Peyer's patch (tissue), 4 donors: ENCODE measurements around the gene SGMS1. TPM values are rescaled to one million over a fixed set of nuclear protein-coding genes. Genes with fewer than 3 reads are reported as not detected.
A peak's percentile ranks its signal among the peaks of the same experiment; 100 is the strongest.
"Not testable (repeated sequence)": the region's sequence is repeated elsewhere in the genome, so short reads cannot be mapped to it uniquely, and the experiment has no call there.

ENCODE experiments used
- DNase-seq, 3 donors: peaks; one replicate each; pipeline ENCODE4 v3.0.0-alpha.2; 2017 to 2019
- H3K27ac ChIP-seq, 4 donors: fragments of 200-600 bp; sonication (generic); one replicate each; pipeline ENCODE4 v1.5.1; 2016 to 2019
- H3K27me3 ChIP-seq, 2 donors: fragments of 200-600 bp; sonication (generic); one replicate each; pipeline ENCODE4 v1.5.1; 2019
- H3K36me3 ChIP-seq, 3 donors: fragments of 200-600 bp; sonication (generic); one replicate each; pipeline ENCODE4 v1.5.1; 2016 to 2019
- H3K4me1 ChIP-seq, 4 donors: fragments of 200-600 bp; sonication (generic); one replicate each; pipeline ENCODE4 v1.5.1; 2016 to 2019
- H3K4me3 ChIP-seq, 4 donors: fragments of 200-600 bp; sonication (generic); 1 replicate in 3 of 4; 2 replicates in 1 of 4; pipeline ENCODE4 v1.5.1; 2016 to 2019; ENCODE audit warnings: mild to moderate bottlenecking in 1 of 4
- H3K9me3 ChIP-seq, 4 donors: fragments of 200-600 bp; sonication (generic); one replicate each; pipeline ENCODE4 v1.5.1; 2016 to 2019; ENCODE audit warnings: mild to moderate bottlenecking in 1 of 4
- POLR2A ChIP-seq, 2 donors: fragments of 450-650 bp; IDR thresholded peaks; one replicate each; pipeline ENCODE4 v1.5.1; 2017; ENCODE audit warnings: antibody characterized with exemption in 2 of 2, mild to moderate bottlenecking in 2 of 2, moderate library complexity in 2 of 2
- total RNA-seq, 4 donors: library from RNA; depleted of rRNA; stranded (reverse); fragments of >200 nt; gene quantifications; one replicate each; pipeline ENCODE4 v1.1.0, GENCODE V29; 2016
- TF ChIP-seq, protein P1 (sequence below), 6 experiments: fragments of 450-650 bp in 4 of 6; fragments of 200-600 bp in 2 of 6; sonication (generic) in 1 of 6; IDR thresholded peaks; one replicate each; pipeline ENCODE4 v1.5.1; 2017 to 2019; ENCODE audit warnings: antibody characterized with exemption in 6 of 6, mild to moderate bottlenecking in 3 of 6, moderate library complexity in 1 of 6

Gene SGMS1
- total RNA-seq, 4 donors from 2014 or later, result 73.4 to 117 (median 88.4) TPM

DNA sequence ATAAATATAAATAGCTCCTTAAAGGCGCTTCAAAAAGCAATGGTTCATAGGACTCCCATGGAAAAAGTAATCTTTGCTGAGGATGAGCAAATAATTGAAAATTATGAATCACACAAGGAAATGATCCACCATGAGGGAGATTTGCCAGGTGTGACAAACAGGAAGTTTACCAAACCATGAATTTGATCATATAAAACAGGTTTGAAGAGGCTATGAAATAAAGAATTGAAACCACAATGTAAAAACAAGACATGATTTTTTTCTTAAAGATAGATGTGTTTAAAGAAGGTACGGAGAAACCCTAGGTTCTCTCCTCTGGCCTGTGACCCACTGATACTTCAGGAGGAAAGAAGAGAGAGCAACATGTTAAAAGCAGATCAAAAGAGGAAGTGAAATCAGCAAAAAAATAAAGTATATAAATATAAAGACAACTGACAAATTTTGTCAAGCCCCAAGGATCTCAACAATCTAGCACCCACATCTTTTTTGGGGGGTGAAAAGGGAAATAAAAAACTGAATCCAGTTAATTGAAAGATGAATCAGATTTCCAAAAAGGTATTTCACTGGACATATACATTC, 261.1 kb downstream of the SGMS1 start:
- no peak for DNase-seq
- TF ChIP-seq POLR2A (IDR thresholded peaks at IDR 0.05), result no peak
- TF ChIP-seq, protein P1, sequence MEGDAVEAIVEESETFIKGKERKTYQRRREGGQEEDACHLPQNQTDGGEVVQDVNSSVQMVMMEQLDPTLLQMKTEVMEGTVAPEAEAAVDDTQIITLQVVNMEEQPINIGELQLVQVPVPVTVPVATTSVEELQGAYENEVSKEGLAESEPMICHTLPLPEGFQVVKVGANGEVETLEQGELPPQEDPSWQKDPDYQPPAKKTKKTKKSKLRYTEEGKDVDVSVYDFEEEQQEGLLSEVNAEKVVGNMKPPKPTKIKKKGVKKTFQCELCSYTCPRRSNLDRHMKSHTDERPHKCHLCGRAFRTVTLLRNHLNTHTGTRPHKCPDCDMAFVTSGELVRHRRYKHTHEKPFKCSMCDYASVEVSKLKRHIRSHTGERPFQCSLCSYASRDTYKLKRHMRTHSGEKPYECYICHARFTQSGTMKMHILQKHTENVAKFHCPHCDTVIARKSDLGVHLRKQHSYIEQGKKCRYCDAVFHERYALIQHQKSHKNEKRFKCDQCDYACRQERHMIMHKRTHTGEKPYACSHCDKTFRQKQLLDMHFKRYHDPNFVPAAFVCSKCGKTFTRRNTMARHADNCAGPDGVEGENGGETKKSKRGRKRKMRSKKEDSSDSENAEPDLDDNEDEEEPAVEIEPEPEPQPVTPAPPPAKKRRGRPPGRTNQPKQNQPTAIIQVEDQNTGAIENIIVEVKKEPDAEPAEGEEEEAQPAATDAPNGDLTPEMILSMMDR (IDR thresholded peaks at IDR 0.05), result no peak
- Histone ChIP-seq H3K36me3 (no peaks in the 10 kb centered on the region), H3K4me3 (no peak overlapping the region), H3K27ac (peak overlapping the region in 1 of 4 donors; percentile 7), H3K4me1 (no peaks in the 10 kb centered on the region), H3K9me3 (no peaks in the 10 kb centered on the region), H3K27me3 (no peaks in the 10 kb centered on the region)

DNA sequence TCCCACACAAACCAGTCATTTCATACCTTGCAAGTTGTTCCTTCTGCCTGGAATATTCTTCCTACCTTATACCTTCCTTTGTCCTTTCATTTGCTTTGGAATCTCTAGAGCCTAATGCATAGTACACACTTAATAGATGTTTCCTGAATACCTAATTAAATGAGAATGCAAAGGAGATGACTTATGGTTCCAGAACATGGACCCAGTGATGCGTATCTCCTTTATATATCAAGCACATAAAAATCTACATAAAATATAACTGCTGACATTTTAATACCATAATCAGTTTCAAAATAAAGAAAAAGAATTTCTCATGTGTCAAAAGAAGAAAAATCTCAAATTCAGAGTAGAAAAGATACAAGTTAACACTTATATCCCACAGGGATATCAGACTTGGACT, 261.8 kb downstream of the SGMS1 start:
- no peak overlapping the region for H3K27ac ChIP-seq

DNA sequence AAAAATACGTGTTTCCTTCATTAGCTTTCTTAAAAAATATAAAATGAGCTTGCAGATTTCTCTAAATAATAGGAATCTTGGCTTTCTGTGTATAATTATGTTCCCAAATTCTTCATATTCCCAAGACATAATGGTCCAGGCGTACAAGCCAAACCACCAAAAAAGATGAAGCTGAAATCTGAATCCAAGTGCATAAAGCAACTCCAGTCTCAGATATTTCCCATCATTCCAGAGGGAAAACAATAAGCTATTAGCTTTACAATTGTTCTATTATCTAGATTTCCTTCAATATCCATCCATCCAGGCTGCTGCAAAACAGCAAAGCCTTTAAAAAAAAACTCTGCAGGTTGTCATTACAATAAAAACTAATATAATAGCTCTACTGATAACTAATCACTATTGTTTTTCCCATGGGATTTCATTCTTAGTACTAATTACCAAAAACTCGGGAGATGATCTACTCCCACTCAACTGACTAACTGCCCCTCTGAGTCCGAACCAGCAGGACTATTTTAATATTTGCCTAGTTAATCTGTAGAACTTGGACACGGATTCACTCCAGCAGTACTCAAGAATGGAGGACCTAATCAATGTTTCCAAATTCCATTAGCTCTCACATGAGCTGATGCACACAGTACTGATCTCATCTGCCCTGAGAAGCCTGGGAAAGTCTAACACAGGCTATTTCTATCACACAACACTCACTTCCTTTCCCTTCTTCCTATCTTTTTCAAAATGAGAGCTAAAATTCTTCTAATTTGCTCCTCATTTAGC, 263.5 kb downstream of the SGMS1 start:
- no peak overlapping the region for H3K27ac ChIP-seq
- H3K4me3 ChIP-seq, result no peak overlapping the region
- H3K36me3 ChIP-seq, result no peaks in the 10 kb centered on the region
- H3K27me3 ChIP-seq, result no peaks in the 10 kb centered on the region
- no peaks in the 10 kb centered on the region for H3K4me1 ChIP-seq
- TF ChIP-seq, protein P1 (IDR thresholded peaks at IDR 0.05), result no peak
- no peak for TF ChIP-seq POLR2A (IDR thresholded peaks at IDR 0.05)
- H3K9me3 ChIP-seq, result no peaks in the 10 kb centered on the region
- DNase-seq, result no peak

More for the DNA sequence above, 261.8 kb downstream of the SGMS1 start:
- DNase-seq, result no peak
- no peaks in the 10 kb centered on the region for H3K36me3 ChIP-seq
- no peaks in the 10 kb centered on the region for H3K9me3 ChIP-seq
- TF ChIP-seq, protein P1 (IDR thresholded peaks at IDR 0.05), result no peak
- no peak for TF ChIP-seq POLR2A (IDR thresholded peaks at IDR 0.05)
- no peaks in the 10 kb centered on the region for H3K4me1 ChIP-seq
- no peak overlapping the region for H3K4me3 ChIP-seq
- H3K27me3 ChIP-seq, result no peaks in the 10 kb centered on the region

DNA sequence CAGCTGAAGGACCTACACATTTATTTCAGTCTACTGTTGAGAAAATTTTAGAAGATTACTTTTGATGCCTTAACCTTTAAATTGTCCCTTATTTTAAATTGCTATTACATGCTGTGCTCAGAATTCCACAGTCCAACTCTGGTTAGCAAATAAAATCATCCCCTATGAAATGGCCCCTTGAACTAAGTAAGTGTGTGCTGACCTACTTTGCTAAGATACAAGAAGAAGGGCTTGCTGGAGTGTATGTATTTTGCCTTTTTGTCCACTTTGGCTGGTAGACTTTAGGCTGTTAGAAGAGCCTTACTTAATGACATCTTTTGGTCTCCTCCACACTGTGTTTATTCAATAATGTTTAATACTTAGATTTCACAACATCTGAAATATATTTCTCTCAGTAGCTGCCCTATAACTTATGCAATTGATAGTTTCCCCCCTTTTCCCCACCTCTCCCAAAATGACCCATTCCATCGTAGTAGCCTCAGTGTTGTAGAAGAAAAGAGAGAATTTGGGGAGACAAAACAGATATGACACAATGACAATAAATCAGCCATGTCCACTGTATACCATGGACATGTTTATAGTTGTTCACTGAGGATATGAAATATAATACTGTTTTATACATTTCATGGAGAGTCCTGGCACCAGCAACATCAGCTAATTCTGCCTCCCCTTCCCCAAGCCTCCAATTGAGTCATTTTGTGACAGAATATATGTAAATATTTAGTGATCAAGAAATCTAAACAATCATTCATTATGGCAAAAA, 264.6 kb downstream of the SGMS1 start:
- Histone ChIP-seq H3K4me3 (no peak overlapping the region), H3K27me3 (no peaks in the 10 kb centered on the region), H3K9me3 (no peaks in the 10 kb centered on the region), H3K36me3 (no peaks in the 10 kb centered on the region), H3K4me1 (no peaks in the 10 kb centered on the region), H3K27ac (no peak overlapping the region)
- DNase-seq, result no peak
- no peak for TF ChIP-seq POLR2A (IDR thresholded peaks at IDR 0.05)
- TF ChIP-seq, protein P1 (IDR thresholded peaks at IDR 0.05), result no peak

DNA sequence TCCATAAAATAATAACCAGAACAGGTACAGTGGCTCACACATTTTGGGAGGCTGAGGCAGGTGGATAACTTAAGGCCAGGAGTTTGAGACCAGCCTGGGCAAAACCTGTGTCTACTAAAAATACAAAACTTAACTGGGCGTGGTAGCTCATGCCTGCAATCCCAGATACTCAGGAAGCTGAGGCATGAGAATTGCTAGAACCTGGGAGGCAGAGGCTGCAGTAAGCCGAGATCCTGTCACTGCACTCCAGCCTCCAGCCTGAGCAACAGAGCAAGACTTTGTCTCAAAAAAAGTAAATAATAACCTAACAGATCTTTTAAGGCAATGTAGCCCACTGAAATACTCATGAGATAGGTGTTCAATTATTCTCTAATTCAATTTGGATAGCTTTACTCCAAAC, 265.3 kb downstream of the SGMS1 start:
- no peaks in the 10 kb centered on the region for H3K27me3 ChIP-seq
- DNase-seq, result no peak
- H3K4me1 ChIP-seq, result no peaks in the 10 kb centered on the region
- no peak overlapping the region for H3K27ac ChIP-seq
- no peak overlapping the region for H3K4me3 ChIP-seq
- no peaks in the 10 kb centered on the region for H3K36me3 ChIP-seq
- H3K9me3 ChIP-seq, result no peaks in the 10 kb centered on the region
- TF ChIP-seq, protein P1 (IDR thresholded peaks at IDR 0.05), result no peak
- TF ChIP-seq POLR2A (IDR thresholded peaks at IDR 0.05), result no peak

DNA sequence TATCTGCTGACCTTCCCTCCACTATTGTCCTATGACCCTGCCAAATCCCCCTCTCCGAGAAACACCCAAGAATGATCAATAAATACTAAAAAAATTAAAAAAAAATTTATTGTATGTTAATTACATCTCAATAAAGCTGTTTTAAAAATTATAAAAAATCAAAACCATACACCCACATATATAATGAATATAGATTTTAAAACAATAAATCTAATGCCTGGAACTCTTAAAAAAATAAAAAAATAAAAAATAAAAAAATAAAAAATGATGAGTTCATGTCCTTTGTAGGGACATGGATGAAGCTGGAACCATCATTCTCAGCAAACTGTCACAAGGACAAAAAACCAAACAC, 267.3 kb downstream of the SGMS1 start:
- H3K4me3 ChIP-seq, DNase-seq, H3K27ac ChIP-seq, H3K27me3 ChIP-seq, H3K36me3 ChIP-seq, H3K9me3 ChIP-seq, H3K4me1 ChIP-seq: not testable (repeated sequence)

DNA sequence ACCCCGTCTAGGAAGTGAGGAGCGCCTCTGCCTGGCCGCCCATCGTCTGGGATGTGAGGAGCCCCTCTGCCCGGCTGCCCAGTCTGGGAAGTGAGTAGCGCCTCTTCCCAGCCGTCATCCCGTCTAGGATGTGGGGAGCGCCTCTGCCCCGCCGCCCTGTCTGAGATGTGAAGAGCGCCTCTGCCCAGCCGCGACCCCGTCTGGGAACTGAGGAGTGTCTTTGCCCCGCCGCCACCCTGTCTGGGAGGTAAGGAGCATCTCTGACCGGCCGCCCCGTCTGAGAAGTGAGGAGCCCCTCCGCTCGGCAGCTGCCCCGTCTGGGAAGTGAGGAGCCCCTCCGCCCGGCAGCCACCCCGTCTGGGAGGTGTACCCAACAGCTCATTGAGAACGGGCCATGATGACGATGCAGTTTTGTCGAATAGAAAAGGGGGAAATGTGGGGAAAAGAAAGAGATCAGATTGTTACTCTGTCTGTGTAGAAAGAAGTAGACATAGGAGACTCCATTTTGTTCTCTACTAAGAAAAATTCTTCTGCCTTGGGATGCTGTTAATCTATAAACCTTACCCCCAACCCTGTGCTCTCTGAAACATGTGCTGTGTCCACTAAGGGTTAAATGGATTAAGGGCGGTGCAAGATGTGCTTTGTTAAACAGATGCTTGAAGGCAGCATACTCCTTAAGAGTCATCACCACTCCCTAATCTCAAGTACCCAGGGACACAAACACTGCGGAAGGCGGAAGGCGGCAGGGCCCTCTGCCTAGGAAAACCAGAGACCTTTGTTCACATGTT, 267.9 kb downstream of the SGMS1 start:
- not testable (repeated sequence) for H3K4me3 ChIP-seq, DNase-seq, H3K27me3 ChIP-seq, H3K27ac ChIP-seq, H3K36me3 ChIP-seq, H3K9me3 ChIP-seq, H3K4me1 ChIP-seq
